ENCODE results near the gene ADGRB3. TPM values are rescaled to one million over a fixed set of nuclear protein-coding genes. Genes with fewer than 3 reads are reported as not detected.

The ADGRB3 gene
- total and polyA plus RNA-seq, 8 donors: 0.19 to 16.0 (median 0.61) TPM; not detected in 1

DNA sequence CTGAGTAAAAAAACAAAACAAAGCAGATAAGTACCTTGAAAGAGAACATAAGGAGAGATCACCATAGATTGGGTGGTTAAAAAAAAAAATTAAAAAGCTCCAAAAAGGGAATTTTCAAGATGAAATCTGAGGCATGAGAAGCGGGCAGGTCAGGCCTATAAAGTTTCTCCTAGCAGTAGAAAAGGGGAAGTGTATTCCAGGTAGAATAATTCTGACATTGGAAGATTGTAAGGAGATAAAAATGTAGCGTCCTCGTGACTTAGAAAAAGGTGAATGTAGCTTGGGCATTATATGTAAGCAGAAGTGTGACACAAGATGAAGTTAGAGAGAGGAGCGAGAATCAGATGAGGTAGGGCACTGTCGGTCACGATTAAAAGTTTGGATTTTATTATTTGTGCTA, 9.1 kb upstream of the ADGRB3 start:
- no peak overlapping the region for H3K27ac ChIP-seq
- H3K4me1 ChIP-seq: no peaks in the 10 kb centered on the region
- H3K4me3 ChIP-seq: no peak overlapping the region
- WGBS, 5 donors: 88 to 94% (median 91%) methylated on average over 6 of the region's 6 CpGs
- intact Hi-C loops (cut with DNase I; ENCODE audit: low total_unique reads): no loop called here
- H3K36me3 ChIP-seq: no peaks in the 10 kb centered on the region
- H3K9me3 ChIP-seq: no peaks in the 10 kb centered on the region
- TF ChIP-seq, protein P1, sequence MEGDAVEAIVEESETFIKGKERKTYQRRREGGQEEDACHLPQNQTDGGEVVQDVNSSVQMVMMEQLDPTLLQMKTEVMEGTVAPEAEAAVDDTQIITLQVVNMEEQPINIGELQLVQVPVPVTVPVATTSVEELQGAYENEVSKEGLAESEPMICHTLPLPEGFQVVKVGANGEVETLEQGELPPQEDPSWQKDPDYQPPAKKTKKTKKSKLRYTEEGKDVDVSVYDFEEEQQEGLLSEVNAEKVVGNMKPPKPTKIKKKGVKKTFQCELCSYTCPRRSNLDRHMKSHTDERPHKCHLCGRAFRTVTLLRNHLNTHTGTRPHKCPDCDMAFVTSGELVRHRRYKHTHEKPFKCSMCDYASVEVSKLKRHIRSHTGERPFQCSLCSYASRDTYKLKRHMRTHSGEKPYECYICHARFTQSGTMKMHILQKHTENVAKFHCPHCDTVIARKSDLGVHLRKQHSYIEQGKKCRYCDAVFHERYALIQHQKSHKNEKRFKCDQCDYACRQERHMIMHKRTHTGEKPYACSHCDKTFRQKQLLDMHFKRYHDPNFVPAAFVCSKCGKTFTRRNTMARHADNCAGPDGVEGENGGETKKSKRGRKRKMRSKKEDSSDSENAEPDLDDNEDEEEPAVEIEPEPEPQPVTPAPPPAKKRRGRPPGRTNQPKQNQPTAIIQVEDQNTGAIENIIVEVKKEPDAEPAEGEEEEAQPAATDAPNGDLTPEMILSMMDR (IDR thresholded peaks at IDR 0.05): no peak
- TF ChIP-seq POLR2AphosphoS5 (IDR thresholded peaks at IDR 0.05) (no peak), POLR2A (IDR thresholded peaks at IDR 0.05) (no peak), EP300 (IDR thresholded peaks at IDR 0.05) (no peak)
- no peaks in the 10 kb centered on the region for H3K27me3 ChIP-seq
- DNase-seq: no peak

- intact Hi-C loops (cut with DNase I; ENCODE audit: low total_unique reads): no loop called here
- 48 to 58% (median 51%) methylated on average over 2 of the region's 2 CpGs for WGBS, 5 donors
- TF ChIP-seq POLR2A (IDR thresholded peaks at IDR 0.05): no peak
- TF ChIP-seq, protein P1 (IDR thresholded peaks at IDR 0.05): no peak
- Histone ChIP-seq H3K27ac (no peak overlapping the region), H3K4me1 (no peaks in the 10 kb centered on the region), H3K9me3 (no peaks in the 10 kb centered on the region), H3K36me3 (no peaks in the 10 kb centered on the region), H3K4me3 (no peak overlapping the region), H3K27me3 (peaks cover 0 to 4% (median 0%) of the 10 kb centered on the region in 3 donors)
- DNase-seq: no peak
Observed at GRCh38 chr6:68628161-68628560, 6.9 kb upstream of the ADGRB3 start.

GRCh38 chr6:68632734-68633133, 2.3 kb upstream of the ADGRB3 start:
- TF ChIP-seq, protein P1 (IDR thresholded peaks at IDR 0.05): no peak
- TF ChIP-seq EP300 (IDR thresholded peaks at IDR 0.05): no peak
- TF ChIP-seq POLR2AphosphoS5 (IDR thresholded peaks at IDR 0.05): no peak
- TF ChIP-seq POLR2A (IDR thresholded peaks at IDR 0.05): no peak
- DNase-seq: no peak
- intact Hi-C loops (cut with DNase I; ENCODE audit: low total_unique reads): no loop called here
- Histone ChIP-seq H3K4me3 (peak overlapping the region in 1 of 4 donors; percentile 1), H3K27ac (peak overlapping the region in 2 of 5 donors; percentile 11 to 33), H3K36me3 (no peaks in the 10 kb centered on the region), H3K9me3 (no peaks in the 10 kb centered on the region), H3K27me3 (peaks cover 0 to 46% (median 20%) of the 10 kb centered on the region in 3 donors), H3K4me1 (peaks cover 4 to 29% (median 21%) of the 10 kb centered on the region in 4 donors)
- 52 to 69% (median 68%) methylated on average over 3 of the region's 3 CpGs for WGBS, 5 donors

GRCh38 chr6:68633281-68633971, 1.7 kb upstream of the ADGRB3 start:
- H3K36me3 ChIP-seq: no peaks in the 10 kb centered on the region
- DNase-seq: no peak
- no peaks in the 10 kb centered on the region for H3K9me3 ChIP-seq
- TF ChIP-seq POLR2A (IDR thresholded peaks at IDR 0.05) (no peak), POLR2AphosphoS5 (IDR thresholded peaks at IDR 0.05) (no peak), EP300 (IDR thresholded peaks at IDR 0.05) (no peak)
- TF ChIP-seq, protein P1 (IDR thresholded peaks at IDR 0.05): no peak
- peaks cover 4 to 29% (median 21%) of the 10 kb centered on the region in 4 donors for H3K4me1 ChIP-seq
- H3K27ac ChIP-seq: peak overlapping the region in 3 of 5 donors; percentile 33 to 81 (median 80)
- H3K4me3 ChIP-seq: peak overlapping the region; percentile 68 to 83 (median 74)
- peaks cover 0 to 51% (median 20%) of the 10 kb centered on the region in 3 donors for H3K27me3 ChIP-seq
- intact Hi-C loops (cut with DNase I; ENCODE audit: low total_unique reads): no loop called here
- 29 to 40% (median 37%) methylated on average over 9 of the region's 9 CpGs for WGBS, 5 donors
